HG03039 (cell line): ENCODE results near the gene FRMPD1.
A peak's percentile ranks its signal among the peaks of the same experiment; 100 is the strongest.

Source experiments
- ATAC-seq: cut with Tn5 transposase; IDR thresholded peaks from one replicate; pipeline ENCODE4 v1.9.1; 2021; ENCODE audit warnings: mild to moderate bottlenecking, moderate library complexity; ENCODE audit not compliant: unreplicated experiment

Gene FRMPD1

GRCh38 chr9:37625758-37626147 is 25.0 kb upstream of the FRMPD1 start:
- ATAC-seq = no peak

GRCh38 chr9:37626708-37627292 is 24.0 kb upstream of the FRMPD1 start:
- ATAC-seq = no peak

DNA sequence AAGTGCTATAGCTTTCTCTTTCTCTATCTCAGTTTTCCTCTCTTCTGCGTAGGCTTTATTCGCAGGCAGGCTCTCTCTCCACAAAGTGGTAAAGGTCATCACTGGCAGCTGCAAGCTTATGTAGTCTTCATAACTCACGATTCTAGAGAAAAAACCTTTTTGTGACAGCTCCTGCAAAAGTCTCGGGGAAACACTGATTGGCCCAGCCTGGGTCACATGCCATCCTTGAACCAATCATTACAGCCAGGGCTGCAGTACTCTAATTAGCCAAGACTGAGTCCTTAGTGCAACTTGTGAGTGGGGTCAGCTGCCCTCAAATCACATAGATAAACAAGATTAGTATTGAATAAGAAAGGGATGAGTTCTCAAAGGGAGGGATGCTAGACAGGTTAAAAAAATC is 18.3 kb upstream of the FRMPD1 start:
- no peak for ATAC-seq

- no peak for ATAC-seq
These were observed 14.9 kb upstream of the FRMPD1 start for GRCh38 chr9:37635808-37636207.

- ATAC-seq = no peak
These were observed 14.0 kb upstream of the FRMPD1 start for GRCh38 chr9:37636511-37637448.

- ATAC-seq = no peak
These were observed 11.5 kb upstream of the FRMPD1 start for GRCh38 chr9:37639109-37639762.

GRCh38 chr9:37639841-37640240 is 10.9 kb upstream of the FRMPD1 start:
- ATAC-seq = no peak

DNA sequence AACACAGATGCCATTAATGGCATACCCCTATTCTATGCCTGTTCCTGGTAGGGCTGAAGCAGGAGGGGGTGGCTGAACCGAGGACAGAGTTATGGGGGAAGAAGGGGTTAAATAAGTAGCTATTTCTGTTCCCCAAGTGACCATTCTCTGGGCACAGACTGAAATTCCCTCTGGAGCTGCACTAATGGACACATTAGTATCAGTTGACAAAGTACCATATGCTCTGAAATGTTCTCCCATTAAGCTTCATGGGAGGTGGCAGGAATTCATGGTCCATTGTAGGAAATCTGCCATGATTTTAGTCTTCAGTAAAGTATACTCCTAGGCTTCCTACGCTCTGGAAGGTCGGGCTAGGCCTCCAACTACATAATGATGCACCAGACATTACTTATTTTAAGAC is 10.5 kb upstream of the FRMPD1 start:
- no peak for ATAC-seq

- ATAC-seq = no peak
These were observed 9.4 kb upstream of the FRMPD1 start for GRCh38 chr9:37641331-37641730.

GRCh38 chr9:37643214-37643613 is 7.5 kb upstream of the FRMPD1 start:
- no peak for ATAC-seq

- no peak for ATAC-seq
These were observed 4.7 kb upstream of the FRMPD1 start for GRCh38 chr9:37645903-37646506.

DNA sequence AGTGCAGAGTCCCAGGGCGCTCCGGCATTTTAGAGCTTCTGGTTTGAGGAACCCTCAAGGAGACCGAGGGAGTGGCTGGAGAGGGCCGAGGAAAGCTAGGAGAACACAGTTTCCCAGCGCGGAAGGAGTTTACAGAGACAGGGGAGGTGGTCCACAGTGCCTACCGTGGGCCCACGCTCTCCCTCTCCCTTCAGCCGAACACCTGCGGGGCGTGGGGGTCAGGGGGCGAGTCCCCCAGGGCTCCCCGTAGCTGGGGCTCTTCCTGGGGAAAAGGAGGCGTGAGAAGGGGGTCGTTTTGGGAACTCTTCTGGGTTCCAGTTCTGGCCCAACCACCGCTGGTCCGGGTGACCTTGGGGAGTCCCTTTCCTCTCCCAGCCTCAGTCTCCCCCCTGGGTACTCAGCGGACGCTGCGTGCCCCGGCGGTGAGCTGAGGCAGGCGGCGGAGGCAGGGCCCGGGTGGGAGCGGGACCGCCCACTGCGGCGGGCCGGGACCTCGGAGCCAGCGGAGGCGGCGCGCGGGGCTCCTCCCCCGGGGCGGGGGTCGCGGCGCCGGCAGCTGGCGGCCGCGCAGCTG is 368 bp upstream of the FRMPD1 start:
- ATAC-seq = peak; percentile 12

GRCh38 chr9:37652261-37652660 is 1.5 kb downstream of the FRMPD1 start:
- no peak for ATAC-seq

DNA sequence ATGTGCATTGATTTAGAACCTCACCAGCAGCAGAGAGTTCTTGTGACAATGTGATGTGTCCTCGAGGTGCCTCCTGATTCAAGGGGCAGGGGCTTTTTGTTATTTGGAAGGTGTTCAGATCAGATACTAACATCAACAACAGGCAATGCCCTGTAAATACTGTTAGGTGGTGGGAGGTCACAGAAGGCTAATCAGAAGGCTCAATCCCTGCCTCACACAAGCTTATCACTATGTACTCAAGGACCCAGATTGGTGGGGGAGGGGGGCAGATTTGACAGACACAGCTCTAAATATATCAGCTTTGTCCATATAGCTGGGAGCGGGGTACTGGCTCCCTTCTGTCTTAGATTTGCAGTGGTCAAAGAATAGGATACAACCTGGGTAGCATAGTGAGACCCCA is 2.6 kb downstream of the FRMPD1 start:
- no peak for ATAC-seq

GRCh38 chr9:37656936-37657335 is 6.2 kb downstream of the FRMPD1 start:
- ATAC-seq = no peak

DNA sequence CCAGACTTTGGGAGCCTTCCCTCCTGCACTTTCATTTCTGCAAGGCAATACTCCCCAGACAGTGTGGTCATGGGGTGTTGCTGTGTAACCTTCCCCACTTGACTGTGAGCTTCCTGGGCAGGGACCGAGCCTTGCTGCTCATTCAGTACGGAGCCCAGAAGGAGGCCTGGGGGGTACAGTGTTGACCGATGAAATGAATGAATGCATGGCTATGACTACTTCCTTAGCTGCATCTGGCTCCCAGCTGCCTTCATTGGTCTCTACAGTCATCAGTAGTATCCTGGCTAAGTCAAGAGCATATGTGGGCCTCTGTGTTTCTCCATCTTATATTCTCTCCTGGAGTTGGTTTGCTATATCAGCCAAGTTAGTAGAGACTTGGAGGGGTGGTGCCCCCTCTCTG is 9.9 kb downstream of the FRMPD1 start:
- no peak for ATAC-seq

DNA sequence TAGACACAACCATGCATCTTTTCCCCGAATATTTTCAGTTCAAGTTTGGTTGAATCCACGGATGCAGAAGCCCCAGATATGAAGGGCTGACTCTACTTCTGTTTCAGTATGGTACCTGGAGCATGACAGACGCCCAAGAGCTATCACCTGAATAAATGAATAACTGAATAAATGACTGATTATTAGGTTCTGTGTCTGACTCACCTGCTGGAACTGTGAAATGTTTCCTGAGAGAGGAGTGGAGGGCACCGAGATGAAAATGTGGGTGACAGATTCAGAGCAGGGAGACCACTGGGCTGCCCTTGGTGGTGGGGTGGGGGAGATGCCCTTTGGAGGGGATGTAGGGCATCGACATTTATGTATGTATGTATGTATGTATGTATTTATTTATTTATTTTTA is 13.2 kb downstream of the FRMPD1 start:
- ATAC-seq = no peak

- no peak for ATAC-seq
These were observed 17.0 kb downstream of the FRMPD1 start for GRCh38 chr9:37667706-37668105.

GRCh38 chr9:37668116-37668601 is 17.4 kb downstream of the FRMPD1 start:
- no peak for ATAC-seq

DNA sequence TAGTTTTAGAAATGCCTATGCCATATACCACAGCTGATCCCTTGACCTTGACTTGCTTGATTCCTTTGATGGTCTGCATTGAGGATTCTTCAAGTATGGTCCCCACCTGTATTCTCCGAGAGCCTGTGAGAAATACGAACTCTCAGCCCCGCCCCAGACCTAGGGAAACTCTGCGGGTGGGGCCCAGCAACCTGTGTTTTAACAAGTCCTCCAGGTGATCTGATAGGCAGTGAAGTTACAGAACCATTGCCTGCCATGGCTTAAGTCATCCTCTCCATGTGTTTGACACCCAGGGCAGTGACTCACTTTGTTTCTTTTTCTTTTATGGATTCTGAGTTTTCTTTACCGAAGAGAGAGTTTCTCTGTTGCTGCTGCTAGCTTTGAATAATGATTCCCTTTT is 18.5 kb downstream of the FRMPD1 start:
- no peak for ATAC-seq

DNA sequence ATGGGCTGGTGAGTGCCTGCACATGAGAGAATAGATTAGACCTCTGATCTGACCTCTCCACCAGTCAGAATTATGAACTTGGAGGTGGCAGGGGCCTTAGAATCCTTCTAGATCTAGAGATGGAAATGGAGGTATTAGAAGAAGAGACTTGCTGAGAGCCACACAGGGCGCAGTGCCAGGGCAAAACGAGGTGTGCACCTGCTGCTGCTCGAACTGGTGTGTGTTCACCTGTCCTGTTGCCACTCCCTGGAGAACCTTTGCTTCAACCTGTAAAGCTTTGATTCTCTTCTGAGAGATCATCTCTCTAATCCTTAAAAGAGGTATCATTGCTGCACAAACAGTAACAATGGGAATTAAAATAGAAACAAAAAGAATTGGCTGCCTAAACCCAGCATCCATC is 24.9 kb downstream of the FRMPD1 start:
- ATAC-seq = no peak
